GM21723 (cell line): ENCODE measurements around the gene SREBF1.

Experiments
- ATAC-seq: cut with Tn5 transposase; IDR thresholded peaks from one replicate; pipeline ENCODE4 v1.9.1; 2021; ENCODE audit warnings: mild to moderate bottlenecking, moderate library complexity; ENCODE audit not compliant: unreplicated experiment

The SREBF1 gene

GRCh38 chr17:17859909-17860765 is 23.4 kb upstream of the SREBF1 start:
- ATAC-seq: no peak

DNA sequence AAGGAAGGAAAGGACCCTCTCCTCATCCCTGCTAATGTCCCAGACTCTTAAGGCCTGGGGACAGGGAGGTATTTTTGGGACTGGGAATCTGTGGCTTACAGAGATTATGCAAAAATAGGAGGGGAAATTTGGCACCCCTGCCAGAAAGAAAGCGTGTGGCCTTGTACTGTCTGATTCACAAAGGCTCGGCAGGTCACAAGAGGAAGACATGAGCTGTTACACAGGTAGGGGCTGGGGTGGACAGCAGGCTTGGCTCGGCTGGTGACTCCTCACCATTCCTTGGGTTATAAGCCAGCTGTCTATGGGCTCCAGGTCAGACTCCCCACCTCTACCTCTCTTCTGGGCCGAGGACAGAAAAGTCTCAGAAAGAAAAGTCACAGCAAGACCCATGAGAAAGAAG is 20.7 kb upstream of the SREBF1 start:
- no peak for ATAC-seq

DNA sequence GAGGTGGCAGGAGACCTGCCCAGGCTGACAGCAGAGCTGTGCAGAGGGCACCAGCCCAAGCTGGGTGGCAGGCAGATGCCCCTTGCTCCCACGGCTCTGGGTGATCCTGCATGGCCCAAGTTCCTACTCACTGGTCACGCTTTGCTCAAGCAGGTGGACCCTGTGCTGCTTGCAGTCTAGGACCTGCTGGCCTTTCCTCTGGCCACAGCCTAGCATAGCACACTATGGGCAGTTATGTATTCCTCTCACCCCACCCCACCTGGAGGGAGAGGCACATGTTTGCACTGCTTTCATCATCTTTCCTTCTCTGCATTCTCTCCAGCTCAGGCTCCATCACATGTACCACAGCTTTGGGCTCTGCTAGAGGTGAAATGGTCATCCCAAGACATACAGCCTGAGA is 19.6 kb upstream of the SREBF1 start:
- ATAC-seq: no peak

GRCh38 chr17:17855976-17856375 is 19.2 kb upstream of the SREBF1 start:
- no peak for ATAC-seq

DNA sequence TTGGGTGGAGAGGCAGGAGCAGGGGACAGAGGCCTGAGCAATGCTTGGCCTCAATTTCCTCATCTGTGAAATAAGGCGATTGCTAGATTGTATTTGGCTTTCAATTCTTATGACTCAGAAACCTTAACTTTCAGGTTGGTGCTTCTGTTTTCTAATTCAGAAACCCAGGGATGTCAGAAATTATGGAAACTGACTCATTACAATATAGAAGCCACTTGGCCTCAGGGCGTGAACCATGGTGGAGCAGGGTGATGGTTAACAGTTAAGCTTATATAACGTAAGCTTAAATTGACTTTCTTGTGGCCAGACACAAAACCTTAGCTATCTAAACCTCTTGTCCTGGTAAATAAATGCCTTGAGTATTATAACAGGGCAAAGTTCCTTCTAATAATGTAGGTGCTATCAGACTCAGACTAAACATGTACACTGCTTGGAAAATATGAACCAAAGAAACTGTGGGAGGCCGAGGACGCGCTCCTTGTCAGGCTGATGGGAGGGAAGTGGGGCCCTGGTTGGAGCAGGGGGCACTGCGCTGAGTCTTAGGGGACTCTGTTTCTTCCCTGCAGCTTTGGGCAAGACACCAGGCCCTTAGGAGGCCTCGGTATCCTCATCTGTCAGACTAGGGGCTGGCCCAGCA is 17.1 kb upstream of the SREBF1 start:
- ATAC-seq: no peak

DNA sequence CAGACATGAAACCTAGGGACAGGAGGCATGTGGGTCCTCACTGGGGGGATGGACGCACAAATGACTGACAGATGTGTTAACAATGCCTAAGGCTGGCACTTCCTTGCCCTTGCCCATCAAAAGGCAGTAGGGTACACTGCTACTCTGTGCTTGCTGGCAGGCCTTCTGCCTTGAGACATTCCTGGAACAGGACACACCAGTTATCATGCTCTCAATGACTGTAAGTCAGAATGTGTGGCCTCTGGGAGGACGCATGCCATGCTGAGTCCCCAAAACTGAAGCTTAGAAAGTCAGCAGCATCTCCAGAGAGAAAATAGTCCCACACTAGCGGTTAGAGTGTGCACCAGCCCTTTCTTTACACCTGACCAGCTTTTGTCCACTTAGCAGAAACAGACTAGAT is 16.1 kb upstream of the SREBF1 start:
- no peak for ATAC-seq

GRCh38 chr17:17851103-17852002 is 14.6 kb upstream of the SREBF1 start:
- no peak for ATAC-seq

- no peak for ATAC-seq
Measured at GRCh38 chr17:17849845-17850373, 13.1 kb upstream of the SREBF1 start.

- peak; percentile 64 for ATAC-seq
Measured at GRCh38 chr17:17849147-17849820, 12.5 kb upstream of the SREBF1 start.

- ATAC-seq: no peak
Measured at GRCh38 chr17:17848311-17849082, 11.7 kb upstream of the SREBF1 start.

DNA sequence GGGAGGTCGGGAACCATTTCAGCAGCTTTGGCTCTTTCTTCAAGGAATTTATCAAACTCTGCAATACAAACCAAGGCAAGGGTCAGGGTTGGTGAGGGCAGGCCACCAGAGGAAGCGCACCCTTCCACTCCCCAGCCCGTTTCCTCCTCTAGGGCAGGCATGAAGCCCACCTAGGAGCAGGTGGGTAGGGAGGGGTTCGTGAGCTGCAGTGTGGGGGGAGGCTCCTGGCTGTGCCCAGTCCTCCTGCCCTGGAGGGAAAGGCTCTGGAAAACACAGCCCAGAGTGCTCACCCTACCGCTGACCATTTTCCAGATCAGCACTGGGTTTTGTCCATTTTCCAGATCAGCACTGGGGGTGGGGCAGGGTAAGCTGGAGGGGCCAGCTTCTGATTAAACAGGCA is 10.9 kb upstream of the SREBF1 start:
- ATAC-seq: no peak

DNA sequence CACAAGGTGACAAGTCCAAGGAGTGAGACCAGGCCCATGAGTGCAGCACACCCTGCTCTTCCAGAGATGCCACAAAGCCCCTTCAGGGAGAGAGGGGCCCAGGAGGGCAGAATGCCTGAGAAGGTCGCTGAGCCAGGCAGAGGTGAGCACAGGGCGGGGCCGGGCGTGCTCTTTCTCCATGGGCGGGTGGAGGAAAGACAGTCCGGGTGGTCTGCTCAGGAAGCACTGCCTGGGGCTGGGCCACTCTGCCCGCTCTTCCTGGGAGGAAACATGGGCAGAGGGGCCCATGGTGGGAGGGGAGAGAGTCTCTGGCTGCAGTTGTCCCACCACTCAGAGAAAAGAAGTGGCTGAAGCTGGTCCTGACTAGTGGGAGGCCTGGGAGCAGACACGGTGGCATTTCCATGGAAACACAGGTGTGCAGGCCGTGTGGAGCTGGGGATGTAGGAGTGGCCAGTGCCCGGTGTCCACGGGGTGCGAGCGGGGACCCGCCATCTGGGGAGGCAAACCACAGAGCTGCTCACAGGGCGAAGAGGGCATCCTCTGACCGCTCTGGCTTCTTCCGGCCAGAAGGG is 10.4 kb upstream of the SREBF1 start:
- no peak for ATAC-seq

GRCh38 chr17:17846645-17847044 is 9.9 kb upstream of the SREBF1 start:
- no peak for ATAC-seq

GRCh38 chr17:17846003-17846402 is 9.2 kb upstream of the SREBF1 start:
- ATAC-seq: no peak

DNA sequence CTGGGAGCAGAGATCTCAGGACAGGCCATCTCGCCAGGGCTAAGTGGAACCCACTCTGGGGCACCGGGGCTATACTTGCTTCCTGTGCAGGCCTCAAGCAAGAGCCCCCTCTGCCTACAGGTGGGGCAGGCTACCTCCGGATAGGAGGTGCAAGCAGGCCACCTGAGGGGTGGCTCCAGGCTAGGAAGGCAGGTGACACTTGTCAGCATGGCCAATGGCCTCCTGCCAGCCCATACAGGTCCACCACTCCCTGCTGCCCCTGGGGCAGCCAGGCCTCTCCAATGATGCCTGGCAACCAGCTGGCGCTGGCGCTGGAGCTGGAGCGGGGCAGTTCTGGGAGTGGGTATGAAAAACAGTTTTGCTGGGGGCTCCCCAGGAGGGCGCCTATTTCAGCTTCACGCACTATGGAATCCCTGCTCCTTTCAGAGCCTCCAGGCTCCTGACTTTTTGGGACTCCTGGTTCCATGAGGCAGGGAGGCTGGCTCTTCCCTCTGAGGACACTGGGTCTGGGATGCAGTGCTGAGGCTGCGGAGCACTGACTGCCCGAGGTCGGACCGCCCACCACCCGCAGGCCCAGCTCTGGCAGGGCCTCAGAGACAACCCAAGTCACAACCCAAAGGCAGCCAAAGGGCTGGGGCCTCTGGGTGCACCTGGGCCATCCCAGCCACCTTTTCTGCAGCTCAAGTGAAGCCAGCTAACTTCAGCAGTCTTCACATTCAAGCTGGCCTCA is 8.4 kb upstream of the SREBF1 start:
- ATAC-seq: no peak

DNA sequence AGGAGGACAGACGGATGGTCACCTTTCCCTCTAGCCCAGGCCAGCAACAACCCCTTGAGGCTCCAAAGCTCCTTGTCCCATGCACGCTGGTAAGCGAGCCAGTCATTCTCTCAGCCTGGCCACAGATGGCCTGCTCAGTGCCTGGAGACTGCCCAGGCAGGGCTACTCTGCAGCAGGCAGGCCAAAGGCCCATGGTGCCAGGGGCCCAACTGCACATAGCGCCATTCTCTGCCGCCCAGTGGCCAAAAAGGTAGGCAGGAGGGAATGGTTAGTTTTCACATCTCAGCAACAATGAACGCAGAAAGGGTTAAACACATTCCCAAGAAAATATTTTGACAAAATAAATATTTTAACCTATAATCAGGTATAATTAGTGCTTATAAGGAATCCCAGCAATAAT is 7.7 kb upstream of the SREBF1 start:
- ATAC-seq: no peak

GRCh38 chr17:17844079-17844478 is 7.3 kb upstream of the SREBF1 start:
- ATAC-seq: no peak

- ATAC-seq: no peak
Measured at GRCh38 chr17:17843096-17843495, 6.3 kb upstream of the SREBF1 start.
